Spleen (tissue), 7 donors: ENCODE data around the gene VPS4A.

Source experiments
- CTCF ChIP-seq, 11 experiments: fragments of 200-600 bp in 7 of 11; fragments of 450-650 bp in 4 of 11; sonication (generic) in 4 of 11; IDR thresholded peaks in 8 of 11; conservative IDR thresholded peaks in 3 of 11; 1 replicate in 7 of 11; 2 replicates in 4 of 11; pipeline versions ENCODE4 v1.4.0 to v1.8.0; 2016 to 2021; ENCODE audit warnings: antibody characterized with exemption in 11 of 11, inconsistent platforms in 4 of 11, mild to moderate bottlenecking in 1 of 11
- POLR2A ChIP-seq, 3 donors: fragments of 450-650 bp; IDR thresholded peaks; one replicate each; pipeline ENCODE4 v1.5.1; 2017; ENCODE audit warnings: antibody characterized with exemption in 3 of 3, mild to moderate bottlenecking in 1 of 3
- POLR2AphosphoS5 ChIP-seq, 3 donors: sonication (generic); formaldehyde crosslinking; IDR thresholded peaks; one replicate each; pipeline ENCODE4 v1.5.1; 2017; ENCODE audit warnings: antibody characterized with exemption in 3 of 3
- donor health status: DM: no; HTN: no; CAD: no; lungs with moderate emphysema.
- donor health status: DM: no; HTN: no; CAD: no.
- donor health status: DM: no; HTN: no; CAD: no.

GRCh38 chr16:69294051-69294450 lies 17.1 kb upstream of the VPS4A start:
- TF ChIP-seq POLR2A (IDR thresholded peaks at IDR 0.05) (no peak), CTCF (IDR thresholded peaks at IDR 0.05 in 8 of 11, conservative IDR thresholded peaks at IDR 0.05 in 3 of 11) (no peak), POLR2AphosphoS5 (IDR thresholded peaks at IDR 0.05) (no peak)
